Measurements from ENCODE around the gene MANBA.

Gene MANBA

GRCh38 chr4:102598086-102598761, 162.5 kb downstream of the MANBA start:
- TF ChIP-seq EZH2phosphoT487 (IDR thresholded peaks at IDR 0.05; ENCODE audit: borderline replicate concordance): no peak
- TF ChIP-seq, protein P1, sequence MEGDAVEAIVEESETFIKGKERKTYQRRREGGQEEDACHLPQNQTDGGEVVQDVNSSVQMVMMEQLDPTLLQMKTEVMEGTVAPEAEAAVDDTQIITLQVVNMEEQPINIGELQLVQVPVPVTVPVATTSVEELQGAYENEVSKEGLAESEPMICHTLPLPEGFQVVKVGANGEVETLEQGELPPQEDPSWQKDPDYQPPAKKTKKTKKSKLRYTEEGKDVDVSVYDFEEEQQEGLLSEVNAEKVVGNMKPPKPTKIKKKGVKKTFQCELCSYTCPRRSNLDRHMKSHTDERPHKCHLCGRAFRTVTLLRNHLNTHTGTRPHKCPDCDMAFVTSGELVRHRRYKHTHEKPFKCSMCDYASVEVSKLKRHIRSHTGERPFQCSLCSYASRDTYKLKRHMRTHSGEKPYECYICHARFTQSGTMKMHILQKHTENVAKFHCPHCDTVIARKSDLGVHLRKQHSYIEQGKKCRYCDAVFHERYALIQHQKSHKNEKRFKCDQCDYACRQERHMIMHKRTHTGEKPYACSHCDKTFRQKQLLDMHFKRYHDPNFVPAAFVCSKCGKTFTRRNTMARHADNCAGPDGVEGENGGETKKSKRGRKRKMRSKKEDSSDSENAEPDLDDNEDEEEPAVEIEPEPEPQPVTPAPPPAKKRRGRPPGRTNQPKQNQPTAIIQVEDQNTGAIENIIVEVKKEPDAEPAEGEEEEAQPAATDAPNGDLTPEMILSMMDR (conservative IDR thresholded peaks at IDR 0.05; ENCODE audit: low read length): no peak
- H3K9me3 ChIP-seq (ENCODE audit: insufficient read depth, low read depth, low read length): no peaks in the 10 kb centered on the region
- no peaks in the 10 kb centered on the region for H3F3A ChIP-seq (ENCODE audit: low read depth)
- H3K9me2 ChIP-seq (replicated peaks; ENCODE audit: low read depth, low read length): no peaks in the 10 kb centered on the region
- peaks cover 6% of the 10 kb centered on the region for H3K4me1 ChIP-seq (ENCODE audit: insufficient read depth, low read length, poor library complexity, severe bottlenecking)
- H2AFZ ChIP-seq (ENCODE audit: low read length): no peak overlapping the region
- H3K9ac ChIP-seq (ENCODE audit: low read depth, low read length, poor library complexity, severe bottlenecking): no peak overlapping the region
- no peak overlapping the region for H3K4me3 ChIP-seq (ENCODE audit: low read length, poor library complexity, severe bottlenecking)
- H3K27me3 ChIP-seq (ENCODE audit: insufficient read depth, low read length, poor library complexity, severe bottlenecking): no peaks in the 10 kb centered on the region
- H3K4me2 ChIP-seq (ENCODE audit: low read depth, low read length, poor library complexity, severe bottlenecking): no peak overlapping the region
- H4K20me1 ChIP-seq (ENCODE audit: insufficient read depth, low read length, poor library complexity, severe bottlenecking): no peaks in the 10 kb centered on the region
- no peaks in the 10 kb centered on the region for H3K79me2 ChIP-seq (ENCODE audit: insufficient read depth, low read length)
- peaks cover 83% of the 10 kb centered on the region; the same call in 1 of the 2 replicates for H3K36me3 ChIP-seq (ENCODE audit: insufficient read depth, low read length)

DNA sequence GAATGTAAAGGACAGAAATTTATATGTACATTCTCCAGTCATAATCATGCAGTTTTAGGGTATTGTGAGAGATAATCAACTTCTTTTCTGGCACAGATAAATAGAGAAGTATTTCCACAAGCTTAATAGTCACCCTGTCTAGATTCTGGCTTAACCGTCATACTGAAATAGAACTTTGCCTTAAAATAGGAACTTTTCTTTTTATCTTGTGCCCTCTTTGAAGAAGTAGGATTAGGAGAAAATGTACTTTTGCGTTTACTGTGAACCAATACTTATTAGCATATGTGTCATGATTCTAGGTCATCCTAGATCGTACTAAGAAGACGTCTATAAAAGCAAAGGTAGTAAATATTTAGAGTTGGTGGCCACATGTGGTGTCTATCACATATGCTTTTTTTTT, 164.2 kb downstream of the MANBA start:
- H3F3A ChIP-seq (ENCODE audit: low read depth): no peaks in the 10 kb centered on the region
- no peaks in the 10 kb centered on the region for H3K9me2 ChIP-seq (replicated peaks; ENCODE audit: low read depth, low read length)
- H3K36me3 ChIP-seq (ENCODE audit: insufficient read depth, low read length): peaks cover 78% of the 10 kb centered on the region; the same call in 1 of the 2 replicates
- no peak overlapping the region for H3K4me2 ChIP-seq (ENCODE audit: low read depth, low read length, poor library complexity, severe bottlenecking)
- no peak overlapping the region for H3K4me3 ChIP-seq (ENCODE audit: low read length, poor library complexity, severe bottlenecking)
- TF ChIP-seq, protein P1 (conservative IDR thresholded peaks at IDR 0.05; ENCODE audit: low read length): no peak
- TF ChIP-seq EZH2phosphoT487 (IDR thresholded peaks at IDR 0.05; ENCODE audit: borderline replicate concordance): no peak
- no peak overlapping the region for H2AFZ ChIP-seq (ENCODE audit: low read length)
- H3K9me3 ChIP-seq (ENCODE audit: insufficient read depth, low read depth, low read length): peaks cover 2% of the 10 kb centered on the region; the same call in 1 of the 2 replicates
- no peaks in the 10 kb centered on the region for H3K79me2 ChIP-seq (ENCODE audit: insufficient read depth, low read length)
- no peaks in the 10 kb centered on the region for H3K27me3 ChIP-seq (ENCODE audit: insufficient read depth, low read length, poor library complexity, severe bottlenecking)
- peaks cover 6% of the 10 kb centered on the region for H3K4me1 ChIP-seq (ENCODE audit: insufficient read depth, low read length, poor library complexity, severe bottlenecking)
- H4K20me1 ChIP-seq (ENCODE audit: insufficient read depth, low read length, poor library complexity, severe bottlenecking): no peaks in the 10 kb centered on the region
- H3K9ac ChIP-seq (ENCODE audit: low read depth, low read length, poor library complexity, severe bottlenecking): no peak overlapping the region

GRCh38 chr4:102594000-102594399, 166.8 kb downstream of the MANBA start:
- Histone ChIP-seq H3K9ac (ENCODE audit: low read depth, low read length, poor library complexity, severe bottlenecking) (no peak overlapping the region), H3K4me2 (ENCODE audit: low read depth, low read length, poor library complexity, severe bottlenecking) (no peak overlapping the region), H3K36me3 (ENCODE audit: insufficient read depth, low read length) (peaks cover 78% of the 10 kb centered on the region; the same call in 1 of the 2 replicates), H3K4me3 (ENCODE audit: low read length, poor library complexity, severe bottlenecking) (no peak overlapping the region), H3K79me2 (ENCODE audit: insufficient read depth, low read length) (no peaks in the 10 kb centered on the region), H3F3A (ENCODE audit: low read depth) (no peaks in the 10 kb centered on the region), H4K20me1 (ENCODE audit: insufficient read depth, low read length, poor library complexity, severe bottlenecking) (no peaks in the 10 kb centered on the region), H3K4me1 (ENCODE audit: insufficient read depth, low read length, poor library complexity, severe bottlenecking) (peaks cover 6% of the 10 kb centered on the region), H3K27me3 (ENCODE audit: insufficient read depth, low read length, poor library complexity, severe bottlenecking) (no peaks in the 10 kb centered on the region), H3K9me3 (ENCODE audit: insufficient read depth, low read depth, low read length) (peaks cover 5% of the 10 kb centered on the region; the same call in 1 of the 2 replicates), H2AFZ (ENCODE audit: low read length) (no peak overlapping the region), H3K9me2 (replicated peaks; ENCODE audit: low read depth, low read length) (no peaks in the 10 kb centered on the region)
- TF ChIP-seq, protein P1 (conservative IDR thresholded peaks at IDR 0.05; ENCODE audit: low read length): no peak
- TF ChIP-seq EZH2phosphoT487 (IDR thresholded peaks at IDR 0.05; ENCODE audit: borderline replicate concordance): no peak

Data from Loucy (cell line).